Activated CD8-positive, alpha-beta memory T cell treated with anti-CD3 and anti-CD28 coated beads, Interleukin-2, amount 10 ng/mL, durations not matched to agents 7 days and 5 days (primary cell): ENCODE results near the gene CASP12. TPM values are rescaled to one million over a fixed set of nuclear protein-coding genes. Genes with fewer than 3 reads are reported as not detected.

ENCODE experiments used
- ATAC-seq: fragments of 150-1000 bp; cut with Tn5 transposase; one replicate; pipeline ENCODE4 v1.10.0; 2021; ENCODE audit warnings: moderate library complexity
- CTCF ChIA-PET: fragments of 350-600 bp; sonication (Branson Sonifier 250); formaldehyde crosslinking; loops from one replicate; lab custom pipeline; 2021; ENCODE audit warnings: antibody characterized with exemption; lab: Charles Lee
- DNase-seq: peaks from one replicate; pipeline ENCODE4 v3.0.0-alpha.2; 2020
- H3K27ac Mint-ChIP-seq: one replicate; pipeline ENCODE4 v1.8.0; 2021; ENCODE audit warnings: mild to moderate bottlenecking, mixed read lengths
- H3K27me3 Mint-ChIP-seq: one replicate; pipeline ENCODE4 v1.8.0; 2021; ENCODE audit warnings: mixed read lengths
- H3K36me3 Mint-ChIP-seq: one replicate; pipeline ENCODE4 v1.8.0; 2021; ENCODE audit warnings: mild to moderate bottlenecking, mixed read lengths
- H3K4me1 Mint-ChIP-seq: one replicate; pipeline ENCODE4 v1.8.0; 2021; ENCODE audit warnings: mixed read lengths
- H3K4me3 Mint-ChIP-seq: one replicate; pipeline ENCODE4 v1.8.0; 2021; ENCODE audit warnings: mild to moderate bottlenecking, moderate library complexity, mixed read lengths
- H3K9me3 Mint-ChIP-seq: one replicate; pipeline ENCODE4 v1.8.0; 2022; ENCODE audit warnings: low read depth, mixed read lengths
- total RNA-seq, 2 experiments: library from RNA; stranded (reverse); gene quantifications; one replicate each; pipeline ENCODE4 v1.2.3, GENCODE V29; 2021

The CASP12 gene
- total RNA-seq, 2 experiments from 2014 or later: 0.23 TPM; not detected in 1

- no peak for DNase-seq
- Mint-ChIP-seq H3K4me1 (peaks cover 58% of the 10 kb centered on the region), H3K9me3 (peaks cover 4% of the 10 kb centered on the region), H3K4me3 (no peak overlapping the region), H3K36me3 (peaks cover 42% of the 10 kb centered on the region), H3K27ac (no peak overlapping the region), H3K27me3 (no peaks in the 10 kb centered on the region)
- CTCF ChIA-PET: interaction anchor here (0.6 kb wide), 1 partner anchor 261 kb away, joined by 3 read pairs; no protein-coding TSS in a partner anchor
- no peak for ATAC-seq
These were observed 13.8 kb upstream of the CASP12 start for GRCh38 chr11:104912102-104912501.

- CTCF ChIA-PET: interaction anchor here (1.0 to 1.3 kb wide), 5 partner anchors 8 to 200 kb away, joined by 3 to 4 read pairs (median 3); partner anchors contain the start of gene CASP12
- Mint-ChIP-seq H3K27me3 (no peaks in the 10 kb centered on the region), H3K4me1 (peaks cover 36% of the 10 kb centered on the region), H3K9me3 (peaks cover 8% of the 10 kb centered on the region), H3K4me3 (peak overlapping the region; percentile 23), H3K27ac (peak overlapping the region; percentile 83), H3K36me3 (peaks cover 61% of the 10 kb centered on the region)
- ATAC-seq (no peak), DNase-seq (no peak)
These were observed 9.9 kb upstream of the CASP12 start for GRCh38 chr11:104908186-104908531.

- Mint-ChIP-seq H3K4me3 (peak overlapping the region; percentile 23), H3K27ac (peak overlapping the region; percentile 83), H3K27me3 (no peaks in the 10 kb centered on the region), H3K36me3 (peaks cover 64% of the 10 kb centered on the region), H3K4me1 (peaks cover 34% of the 10 kb centered on the region), H3K9me3 (peaks cover 8% of the 10 kb centered on the region)
- DNase-seq: peak; percentile 56
- peak; percentile 96 for ATAC-seq
- CTCF ChIA-PET: interaction anchor here (1.0 to 1.3 kb wide), 5 partner anchors 7 to 199 kb away, joined by 3 to 4 read pairs (median 3); partner anchors contain the start of gene CASP12
These were observed 9.4 kb upstream of the CASP12 start for GRCh38 chr11:104907521-104908185.

GRCh38 chr11:104905271-104905670 lies 7.0 kb upstream of the CASP12 start:
- H3K9me3 Mint-ChIP-seq: peaks cover 8% of the 10 kb centered on the region
- CTCF ChIA-PET: no interaction called here

GRCh38 chr11:104899226-104899625 lies 966 bp upstream of the CASP12 start:
- Mint-ChIP-seq H3K27me3 (no peaks in the 10 kb centered on the region), H3K27ac (no peak overlapping the region), H3K4me3 (no peak overlapping the region), H3K36me3 (peaks cover 36% of the 10 kb centered on the region), H3K4me1 (peaks cover 27% of the 10 kb centered on the region), H3K9me3 (no peaks in the 10 kb centered on the region)
- DNase-seq (no peak), ATAC-seq (no peak)
- CTCF ChIA-PET: interaction anchor here (0.6 to 2.0 kb wide), 2 partner anchors 48 to 196 kb away, joined by 3 to 5 read pairs; no protein-coding TSS in a partner anchor

More at GRCh38 chr11:104905271-104905670, 7.0 kb upstream of the CASP12 start:
- peaks cover 39% of the 10 kb centered on the region for H3K4me1 Mint-ChIP-seq
- no peak for ATAC-seq
- H3K36me3 Mint-ChIP-seq: peaks cover 77% of the 10 kb centered on the region
- no peaks in the 10 kb centered on the region for H3K27me3 Mint-ChIP-seq
- H3K4me3 Mint-ChIP-seq: no peak overlapping the region
- H3K27ac Mint-ChIP-seq: no peak overlapping the region
- no peak for DNase-seq

GRCh38 chr11:104898685-104899013 lies 389 bp upstream of the CASP12 start:
- H3K9me3 Mint-ChIP-seq: peaks cover 2% of the 10 kb centered on the region
- H3K4me3 Mint-ChIP-seq: peak overlapping the region; percentile 72
- ATAC-seq (no peak), DNase-seq (no peak)
- H3K27me3 Mint-ChIP-seq: no peaks in the 10 kb centered on the region
- H3K27ac Mint-ChIP-seq: peak overlapping the region; percentile 85
- CTCF ChIA-PET: interaction anchor here (1.3 to 2.0 kb wide), 3 partner anchors 12 to 68 kb away, joined by 3 to 5 read pairs (median 4); no protein-coding TSS in a partner anchor
- H3K36me3 Mint-ChIP-seq: peaks cover 32% of the 10 kb centered on the region
- peaks cover 27% of the 10 kb centered on the region for H3K4me1 Mint-ChIP-seq

- Mint-ChIP-seq H3K4me3 (no peak overlapping the region), H3K27ac (no peak overlapping the region), H3K9me3 (peaks cover 2% of the 10 kb centered on the region), H3K4me1 (peaks cover 17% of the 10 kb centered on the region), H3K27me3 (no peaks in the 10 kb centered on the region), H3K36me3 (peaks cover 9% of the 10 kb centered on the region)
- ATAC-seq (no peak), DNase-seq (no peak)
- CTCF ChIA-PET: no interaction called here
These were observed 2.6 kb downstream of the CASP12 start for GRCh38 chr11:104895634-104896033.

GRCh38 chr11:104893876-104894275 lies 4.4 kb downstream of the CASP12 start:
- DNase-seq (no peak), ATAC-seq (no peak)
- H3K4me3 Mint-ChIP-seq: no peak overlapping the region
- H3K36me3 Mint-ChIP-seq: peaks cover 3% of the 10 kb centered on the region
- no peaks in the 10 kb centered on the region for H3K27me3 Mint-ChIP-seq
- CTCF ChIA-PET: no interaction called here
- peaks cover 17% of the 10 kb centered on the region for H3K4me1 Mint-ChIP-seq
- peaks cover 2% of the 10 kb centered on the region for H3K9me3 Mint-ChIP-seq
- H3K27ac Mint-ChIP-seq: no peak overlapping the region

- Mint-ChIP-seq H3K36me3 (peaks cover 3% of the 10 kb centered on the region), H3K4me1 (peaks cover 8% of the 10 kb centered on the region), H3K4me3 (no peak overlapping the region), H3K9me3 (peaks cover 2% of the 10 kb centered on the region), H3K27ac (no peak overlapping the region), H3K27me3 (no peaks in the 10 kb centered on the region)
- CTCF ChIA-PET: no interaction called here
- no peak for DNase-seq
- ATAC-seq: no peak
These were observed 5.3 kb downstream of the CASP12 start for GRCh38 chr11:104892723-104893511.

GRCh38 chr11:104891135-104891534 lies 7.1 kb downstream of the CASP12 start:
- H3K27me3 Mint-ChIP-seq: no peaks in the 10 kb centered on the region
- H3K36me3 Mint-ChIP-seq: peaks cover 2% of the 10 kb centered on the region
- no peak overlapping the region for H3K27ac Mint-ChIP-seq
- H3K4me1 Mint-ChIP-seq: no peaks in the 10 kb centered on the region
- H3K9me3 Mint-ChIP-seq: peaks cover 2% of the 10 kb centered on the region
- H3K4me3 Mint-ChIP-seq: no peak overlapping the region
- ATAC-seq: no peak
- no peak for DNase-seq
- CTCF ChIA-PET: no interaction called here

GRCh38 chr11:104883342-104883741 lies 14.9 kb downstream of the CASP12 start:
- H3K27ac Mint-ChIP-seq: no peak overlapping the region
- H3K36me3 Mint-ChIP-seq: peaks cover 23% of the 10 kb centered on the region
- H3K4me3 Mint-ChIP-seq: no peak overlapping the region
- CTCF ChIA-PET: no interaction called here
- H3K9me3 Mint-ChIP-seq: peaks cover 6% of the 10 kb centered on the region
- no peaks in the 10 kb centered on the region for H3K27me3 Mint-ChIP-seq
- H3K4me1 Mint-ChIP-seq: peaks cover 7% of the 10 kb centered on the region
- DNase-seq: no peak
- ATAC-seq: no peak

GRCh38 chr11:104881117-104881794 lies 17.0 kb downstream of the CASP12 start:
- peaks cover 6% of the 10 kb centered on the region for H3K9me3 Mint-ChIP-seq
- CTCF ChIA-PET: no interaction called here
- ATAC-seq (no peak), DNase-seq (no peak)
- no peak overlapping the region for H3K27ac Mint-ChIP-seq
- H3K36me3 Mint-ChIP-seq: peaks cover 41% of the 10 kb centered on the region
- no peak overlapping the region for H3K4me3 Mint-ChIP-seq
- H3K27me3 Mint-ChIP-seq: no peaks in the 10 kb centered on the region
- peaks cover 27% of the 10 kb centered on the region for H3K4me1 Mint-ChIP-seq

- Mint-ChIP-seq H3K27me3 (no peaks in the 10 kb centered on the region), H3K4me1 (peaks cover 34% of the 10 kb centered on the region), H3K4me3 (no peak overlapping the region), H3K36me3 (peaks cover 45% of the 10 kb centered on the region), H3K27ac (no peak overlapping the region), H3K9me3 (peaks cover 6% of the 10 kb centered on the region)
- DNase-seq: no peak
- no peak for ATAC-seq
- CTCF ChIA-PET: no interaction called here
These were observed 18.6 kb downstream of the CASP12 start for GRCh38 chr11:104879514-104880190.
